ENCODE measurements around the gene CDC20. TPM values are rescaled to one million over a fixed set of nuclear protein-coding genes. Genes with fewer than 3 reads are reported as not detected.

The CDC20 gene
- total and polyA plus RNA-seq, 10 of the 15 experiments (the other 5 are each of a cell fraction or from before 2014, with no cell fraction given): 36.3 to 347 (median 150) TPM

DNA sequence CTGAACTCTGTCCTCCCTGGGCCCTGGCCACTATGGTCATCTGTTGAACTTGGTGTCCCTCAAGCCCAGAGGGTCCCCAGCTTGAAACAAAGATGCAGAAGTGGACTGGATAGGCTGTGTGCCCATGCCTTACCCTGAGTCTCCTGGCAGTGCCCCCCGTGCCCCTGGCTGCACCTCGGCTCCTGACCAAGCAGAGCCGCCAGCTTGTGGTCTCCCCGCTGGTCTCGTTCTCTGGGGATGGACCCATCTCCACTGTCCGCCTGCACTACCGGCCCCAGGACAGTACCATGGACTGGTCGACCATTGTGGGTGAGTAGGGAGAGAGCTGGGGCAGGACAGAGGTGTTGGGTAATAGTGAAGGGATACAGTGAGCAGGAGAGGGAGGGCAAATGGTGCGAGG is 47.3 kb upstream of the CDC20 start (continued):
- TF ChIP-seq ZNF687 (IDR thresholded peaks at IDR 0.05) (no peak), HDGF (IDR thresholded peaks at IDR 0.05) (no peak), TCF12 (IDR thresholded peaks at IDR 0.05; ENCODE audit: low read depth, low read length) (no peak), YBX1 (IDR thresholded peaks at IDR 0.05) (no peak), E2F8 (IDR thresholded peaks at IDR 0.05; ENCODE audit: low read depth, partially characterized antibody) (no peak)

DNA sequence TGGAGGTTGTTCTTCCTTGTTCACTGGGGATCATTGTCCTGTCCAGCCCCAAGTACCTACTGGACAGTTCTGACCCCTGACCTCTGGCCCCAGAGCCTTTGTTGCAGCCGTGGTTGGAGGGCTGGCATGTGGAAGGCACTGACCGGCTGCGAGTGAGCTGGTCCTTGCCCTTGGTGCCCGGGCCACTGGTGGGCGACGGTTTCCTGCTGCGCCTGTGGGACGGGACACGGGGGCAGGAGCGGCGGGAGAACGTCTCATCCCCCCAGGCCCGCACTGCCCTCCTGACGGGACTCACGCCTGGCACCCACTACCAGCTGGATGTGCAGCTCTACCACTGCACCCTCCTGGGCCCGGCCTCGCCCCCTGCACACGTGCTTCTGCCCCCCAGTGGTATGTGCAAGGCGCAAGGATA is 46.6 kb upstream of the CDC20 start:
- ChIA-PET RAD21 (ENCODE audit: unreplicated experiment) (no interaction called here), CTCF (no interaction called here), POLR2A (no interaction called here), SMC1A (ENCODE audit: uncharacterized antibody, unreplicated experiment) (interaction anchor here (0.6 kb wide), 1 partner anchor 84 kb away, joined by 3 read pairs; no protein-coding TSS in a partner anchor)
- Histone ChIP-seq H3K27ac (ENCODE audit: control insufficient read depth, insufficient read depth) (no peak overlapping the region), H2AFZ (ENCODE audit: control insufficient read depth, low read depth, low read length) (no peak overlapping the region), H3K9ac (ENCODE audit: control insufficient read depth, insufficient read depth, low read length) (no peak overlapping the region), H3K4me1 (ENCODE audit: control insufficient read depth, insufficient read depth, low read length) (no peaks in the 10 kb centered on the region), H3K9me3 (replicated peaks; ENCODE audit: control insufficient read depth, insufficient read depth, low read length) (no peaks in the 10 kb centered on the region), H3K27me3 (replicated peaks in 1 of 2; ENCODE audit: control insufficient read depth in 2 of 2, insufficient read depth in 2 of 2, low read length in 1 of 2) (no peaks in the 10 kb centered on the region), H3K4me3 (no peak overlapping the region), H3K4me2 (ENCODE audit: control insufficient read depth, insufficient read depth) (no peak overlapping the region), H3K36me3 (ENCODE audit: control insufficient read depth in 2 of 2, insufficient read depth in 2 of 2, low read length in 1 of 2) (no peaks in the 10 kb centered on the region), H3K79me2 (ENCODE audit: control insufficient read depth, insufficient read depth, low read length) (no peaks in the 10 kb centered on the region), H4K20me1 (ENCODE audit: control insufficient read depth, insufficient read depth) (no peaks in the 10 kb centered on the region)
- FAIRE-seq: no peak
- BruUV-seq (replicated peaks): no TSS peak
- DNase-seq (ENCODE audit: low read depth, low spot score): no peak
- intact Hi-C loops (cut with micrococcal nuclease; ENCODE audit: unreplicated experiment) (no loop called here), in situ Hi-C loops (cut with MboI) (no loop called here)
- ATAC-seq: no peak
- no peak for TF ChIP-seq CBFB (IDR thresholded peaks at IDR 0.05; ENCODE audit: low read depth)
- TF ChIP-seq, protein P1, sequence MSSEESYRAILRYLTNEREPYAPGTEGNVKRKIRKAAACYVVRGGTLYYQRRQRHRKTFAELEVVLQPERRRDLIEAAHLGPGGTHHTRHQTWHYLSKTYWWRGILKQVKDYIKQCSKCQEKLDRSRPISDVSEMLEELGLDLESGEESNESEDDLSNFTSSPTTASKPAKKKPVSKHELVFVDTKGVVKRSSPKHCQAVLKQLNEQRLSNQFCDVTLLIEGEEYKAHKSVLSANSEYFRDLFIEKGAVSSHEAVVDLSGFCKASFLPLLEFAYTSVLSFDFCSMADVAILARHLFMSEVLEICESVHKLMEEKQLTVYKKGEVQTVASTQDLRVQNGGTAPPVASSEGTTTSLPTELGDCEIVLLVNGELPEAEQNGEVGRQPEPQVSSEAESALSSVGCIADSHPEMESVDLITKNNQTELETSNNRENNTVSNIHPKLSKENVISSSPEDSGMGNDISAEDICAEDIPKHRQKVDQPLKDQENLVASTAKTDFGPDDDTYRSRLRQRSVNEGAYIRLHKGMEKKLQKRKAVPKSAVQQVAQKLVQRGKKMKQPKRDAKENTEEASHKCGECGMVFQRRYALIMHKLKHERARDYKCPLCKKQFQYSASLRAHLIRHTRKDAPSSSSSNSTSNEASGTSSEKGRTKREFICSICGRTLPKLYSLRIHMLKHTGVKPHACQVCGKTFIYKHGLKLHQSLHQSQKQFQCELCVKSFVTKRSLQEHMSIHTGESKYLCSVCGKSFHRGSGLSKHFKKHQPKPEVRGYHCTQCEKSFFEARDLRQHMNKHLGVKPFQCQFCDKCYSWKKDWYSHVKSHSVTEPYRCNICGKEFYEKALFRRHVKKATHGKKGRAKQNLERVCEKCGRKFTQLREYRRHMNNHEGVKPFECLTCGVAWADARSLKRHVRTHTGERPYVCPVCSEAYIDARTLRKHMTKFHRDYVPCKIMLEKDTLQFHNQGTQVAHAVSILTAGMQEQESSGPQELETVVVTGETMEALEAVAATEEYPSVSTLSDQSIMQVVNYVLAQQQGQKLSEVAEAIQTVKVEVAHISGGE (CRISPR knock-in tag; IDR thresholded peaks at IDR 0.05): no peak
- 51% methylated on average over 18 of the region's 19 CpGs for WGBS (ENCODE audit: insufficient coverage, insufficient replicate concordance, low lambda C conversion rate, missing lambda C conversion rate)

Measured in GM12878 (cell line).